Stimulated activated CD4-positive, alpha-beta T cell treated with anti-CD3 and anti-CD28 coated beads, Interleukin-2, amount 100 ng/mL, for 4 hours (primary cell): Measurements from ENCODE around the gene TTLL5.

Source experiments
- DNase-seq: peaks from one replicate; pipeline ENCODE4 v3.0.0-alpha.2; 2020; ENCODE audit warnings: low read depth

Gene TTLL5

GRCh38 chr14:75863221-75863620 is 202.2 kb downstream of the TTLL5 start:
- DNase-seq, result no peak

- no peak for DNase-seq
Measured at GRCh38 chr14:75864352-75864751, 203.3 kb downstream of the TTLL5 start.

DNA sequence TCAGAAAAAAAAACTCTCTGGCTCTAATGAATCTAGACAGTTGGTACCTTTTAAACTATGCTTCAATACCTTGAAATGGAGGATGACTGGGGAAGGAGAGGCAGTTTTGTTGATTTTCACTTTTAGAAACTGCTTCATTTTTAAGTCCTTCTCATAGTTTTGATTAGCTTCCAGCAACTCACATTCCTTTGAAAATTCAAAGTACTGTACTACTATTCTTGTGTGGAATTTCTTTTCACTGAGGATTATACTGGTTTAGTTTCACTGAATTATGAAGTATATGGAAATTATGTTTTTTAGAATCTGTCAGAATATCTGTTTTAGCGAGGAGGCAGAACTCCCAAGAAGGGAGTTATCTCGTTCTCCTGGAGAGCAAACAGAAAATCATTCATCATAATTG is 204.5 kb downstream of the TTLL5 start:
- DNase-seq, result no peak

DNA sequence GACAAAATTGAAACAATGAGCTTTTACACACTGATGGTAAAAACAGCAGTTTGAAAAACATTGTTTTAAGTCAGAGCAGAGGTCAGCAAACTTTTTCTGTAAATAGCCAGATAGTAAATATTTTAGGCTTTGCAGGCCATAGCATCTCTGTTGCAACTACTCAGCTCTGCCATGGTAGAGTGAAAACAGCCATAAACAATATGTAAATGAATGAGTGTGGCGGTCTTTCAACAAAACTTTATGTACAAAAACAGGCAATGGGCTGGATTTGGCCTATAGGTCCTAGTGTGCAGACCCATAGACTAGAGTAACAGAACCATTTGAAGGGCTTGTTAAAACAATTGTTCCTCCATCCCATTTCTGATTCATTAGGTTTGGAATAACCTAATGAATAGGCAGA is 205.9 kb downstream of the TTLL5 start:
- DNase-seq, result no peak

GRCh38 chr14:75871181-75871880 is 210.3 kb downstream of the TTLL5 start:
- no peak for DNase-seq

GRCh38 chr14:75875958-75876357 is 214.9 kb downstream of the TTLL5 start:
- no peak for DNase-seq

DNA sequence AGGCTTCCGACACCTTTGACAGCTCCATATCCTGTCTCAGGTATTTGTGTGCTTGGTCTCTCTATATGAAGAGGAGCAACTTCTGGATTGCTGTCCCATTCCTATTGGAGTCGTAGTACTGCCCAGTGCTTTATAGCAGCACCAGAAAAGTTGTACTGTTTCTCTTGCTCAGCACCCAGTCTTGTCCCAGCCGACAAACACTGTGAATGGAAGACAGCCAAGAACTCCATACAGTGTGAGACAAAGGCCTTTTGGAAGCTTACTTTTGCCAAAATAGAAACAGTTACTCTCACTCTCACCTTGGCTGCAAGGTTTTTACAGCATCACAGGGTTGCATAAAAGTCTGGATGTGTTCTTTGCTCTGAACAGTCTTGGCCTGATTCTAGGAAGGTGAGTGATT is 215.5 kb downstream of the TTLL5 start:
- DNase-seq, result no peak

- DNase-seq, result no peak
Measured at GRCh38 chr14:75877292-75877691, 216.2 kb downstream of the TTLL5 start.

GRCh38 chr14:75877884-75878283 is 216.8 kb downstream of the TTLL5 start:
- DNase-seq, result no peak

GRCh38 chr14:75879031-75879430 is 218.0 kb downstream of the TTLL5 start:
- DNase-seq, result no peak

- DNase-seq, result no peak
Measured at GRCh38 chr14:75880512-75880911, 219.5 kb downstream of the TTLL5 start.

GRCh38 chr14:75881994-75882393 is 220.9 kb downstream of the TTLL5 start:
- DNase-seq, result no peak

- DNase-seq, result no peak
Measured at GRCh38 chr14:75884198-75884611, 223.2 kb downstream of the TTLL5 start.

GRCh38 chr14:75885829-75886228 is 224.8 kb downstream of the TTLL5 start:
- no peak for DNase-seq

DNA sequence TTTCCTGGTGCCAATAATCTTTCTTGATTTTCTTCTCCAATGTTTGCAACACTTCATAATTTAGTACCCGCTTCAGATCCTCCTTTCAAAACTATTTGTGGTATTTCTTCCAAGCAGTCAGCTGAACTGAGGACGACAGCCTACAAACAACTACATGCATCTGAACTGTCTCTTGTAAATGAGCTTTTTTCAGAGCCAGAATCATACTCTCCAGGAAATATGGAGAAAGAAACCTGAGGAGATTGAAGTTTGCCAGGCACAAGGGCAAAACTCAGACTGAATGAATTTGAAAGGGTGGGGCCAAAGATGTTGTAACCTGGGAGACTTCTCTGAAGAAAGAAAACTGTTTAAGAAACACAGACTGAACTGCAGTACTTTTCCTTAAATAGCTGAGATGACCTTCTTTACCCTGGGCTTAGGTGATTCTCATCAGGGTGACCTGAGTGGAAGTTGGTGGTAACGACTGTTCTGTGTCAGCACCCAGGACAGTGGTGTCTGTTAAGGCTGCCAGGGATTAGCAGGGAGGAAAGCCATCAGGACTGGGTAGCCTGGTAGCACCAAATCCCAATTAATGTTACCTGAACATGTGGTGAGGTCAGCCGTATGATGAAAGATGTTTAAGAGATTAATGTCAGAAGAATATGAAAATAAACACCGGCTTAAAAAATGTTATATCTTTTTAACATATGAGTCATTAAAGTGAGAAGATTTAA is 225.7 kb downstream of the TTLL5 start:
- DNase-seq, result no peak

- no peak for DNase-seq
Measured at GRCh38 chr14:75888945-75889344, 227.9 kb downstream of the TTLL5 start.

DNA sequence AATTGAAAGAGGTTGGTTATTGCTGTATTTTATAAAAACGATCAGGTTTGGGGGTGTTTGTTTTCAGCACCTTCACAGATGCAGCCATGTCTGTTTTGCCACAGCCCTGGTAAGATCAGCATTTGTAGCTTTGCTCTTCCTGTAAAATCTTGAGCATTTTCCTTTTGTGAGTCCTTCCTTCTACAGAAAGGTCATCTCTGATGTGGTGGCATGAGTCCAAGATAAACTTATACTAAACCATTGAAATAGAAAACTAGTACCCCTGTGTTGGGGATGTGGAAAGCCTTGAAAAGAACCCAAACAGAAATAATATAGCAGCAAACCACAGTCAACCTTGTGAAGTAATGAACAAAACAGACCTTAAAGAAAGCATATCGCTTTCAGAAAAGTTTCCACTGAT is 235.3 kb downstream of the TTLL5 start:
- no peak for DNase-seq

GRCh38 chr14:75904311-75904710 is 243.3 kb downstream of the TTLL5 start:
- no peak for DNase-seq

DNA sequence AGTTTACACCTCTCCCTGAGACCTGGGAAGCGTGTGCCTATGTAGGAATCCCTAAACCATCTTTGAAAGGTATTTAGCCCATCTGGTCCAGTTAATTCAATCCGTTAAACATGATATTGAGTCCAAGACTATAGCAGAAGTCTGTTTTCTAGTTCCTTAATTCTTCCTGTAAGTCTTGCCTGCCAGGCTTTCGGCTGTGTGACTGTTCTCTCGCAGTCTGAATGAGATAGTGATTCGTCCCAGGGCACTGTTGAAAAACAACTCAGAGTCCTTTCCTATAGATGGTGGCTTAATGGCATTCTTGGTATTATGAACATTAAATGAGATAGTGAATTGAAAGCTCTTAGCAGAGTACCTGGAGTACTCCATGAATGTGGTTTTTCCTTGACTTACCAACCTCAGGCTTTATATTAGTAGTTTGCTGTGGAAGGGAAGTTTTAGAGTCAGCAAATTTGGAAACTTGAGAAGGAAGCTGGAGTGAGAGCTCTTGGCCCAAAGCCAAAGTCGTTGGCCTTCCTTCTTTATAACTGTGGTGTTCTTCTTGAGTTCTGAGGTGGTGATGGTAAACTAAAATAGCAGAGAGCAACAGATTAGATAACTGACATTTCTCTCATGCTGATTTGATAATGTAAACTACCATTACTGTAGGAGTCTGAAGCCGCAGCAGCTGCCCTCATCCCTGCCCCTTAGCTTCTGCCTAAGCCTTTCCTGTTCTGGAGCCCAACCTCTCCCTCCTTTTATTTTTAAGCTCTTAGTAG is 244.3 kb downstream of the TTLL5 start:
- no peak for DNase-seq

DNA sequence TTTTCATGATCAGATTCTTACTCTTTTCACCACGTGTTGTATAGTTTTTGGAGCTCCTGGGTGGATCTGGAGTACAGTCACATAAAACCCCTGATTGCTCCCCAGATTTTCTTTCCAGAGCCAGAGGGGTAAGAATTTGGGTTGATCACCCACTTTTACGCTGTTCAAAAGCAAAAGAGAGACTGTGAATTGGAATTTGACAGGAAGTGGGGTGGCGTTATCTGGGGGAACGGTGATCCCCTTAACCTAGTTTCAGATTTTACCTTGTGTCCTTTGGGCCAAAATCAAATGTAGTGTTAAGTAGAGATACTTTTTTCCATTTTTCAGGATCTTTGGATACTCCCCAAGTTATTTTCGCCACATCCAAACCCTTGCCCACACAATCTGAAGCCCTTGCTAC is 245.2 kb downstream of the TTLL5 start:
- no peak for DNase-seq

GRCh38 chr14:75906680-75907280 is 245.7 kb downstream of the TTLL5 start:
- peak; percentile 45 for DNase-seq

DNA sequence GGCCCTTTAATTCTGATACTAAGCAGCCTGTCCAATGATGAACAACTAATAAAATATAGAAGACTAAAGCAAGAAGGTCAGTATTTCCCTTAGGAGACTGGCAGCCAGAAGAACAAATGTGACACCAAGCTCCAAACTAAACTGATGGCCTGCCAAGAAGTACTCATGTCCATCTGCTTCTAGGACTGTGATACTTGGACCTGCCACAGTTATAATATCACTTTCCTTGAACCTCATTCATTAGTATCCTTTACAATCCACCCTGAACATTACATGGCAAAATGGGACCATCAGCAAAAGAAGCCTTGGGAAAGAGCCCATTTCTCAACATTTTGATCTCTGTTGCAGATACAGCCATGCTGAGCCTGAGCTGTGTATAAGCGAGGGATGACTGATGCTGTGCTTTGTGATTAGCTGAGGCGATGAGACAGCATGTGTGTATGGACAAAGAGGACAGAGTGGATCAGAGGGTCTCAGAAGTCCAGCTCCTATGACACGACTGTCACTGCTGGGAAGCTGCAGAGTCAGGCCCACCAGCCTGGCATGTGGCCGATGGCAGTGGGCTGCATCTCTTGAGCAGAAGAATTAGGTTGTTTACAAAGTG is 246.8 kb downstream of the TTLL5 start:
- no peak for DNase-seq
